Measurements from ENCODE around the gene DDA1.

DNA sequence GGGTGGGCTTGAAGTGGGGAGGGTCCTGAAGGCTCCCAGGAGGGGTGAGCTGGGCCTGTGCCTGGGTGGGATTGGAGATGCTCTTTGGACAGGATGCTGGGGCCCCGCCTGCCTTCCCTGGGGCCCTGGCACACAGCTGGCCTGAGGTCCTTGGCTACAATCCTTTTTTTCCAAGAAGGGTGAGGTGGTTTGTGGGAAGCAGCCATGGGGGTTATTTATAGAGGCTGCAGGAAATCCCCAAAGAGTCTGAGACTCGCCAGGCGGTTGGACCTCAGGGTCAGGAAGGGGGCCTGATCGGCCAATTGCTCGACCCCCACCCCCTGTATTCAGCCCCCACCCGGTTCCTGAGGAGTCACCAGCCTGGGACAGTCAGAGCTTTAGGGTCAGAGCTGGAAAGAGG lies 38.0 kb downstream of the DDA1 start:
- TF ChIP-seq ELF1 (CRISPR knock-in tag; IDR thresholded peaks at IDR 0.05) (no peak), ZNF792 (CRISPR knock-in tag; IDR thresholded peaks at IDR 0.05) (no peak), SMARCE1 (IDR thresholded peaks at IDR 0.05; ENCODE audit: borderline replicate concordance) (no peak), YY1 (IDR thresholded peaks at IDR 0.05; ENCODE audit: insufficient read depth, insufficient replicate concordance, low read depth, low read length) (no peak), POLR2A (IDR thresholded peaks at IDR 0.05; ENCODE audit: insufficient read depth in 1 of 2, low read depth in 2 of 2, low read length in 2 of 2) (no peak), ZFYVE20 (CRISPR knock-in tag; IDR thresholded peaks at IDR 0.05; ENCODE audit: borderline replicate concordance, low read depth) (no peak)
- TF ChIP-seq, protein P1, sequence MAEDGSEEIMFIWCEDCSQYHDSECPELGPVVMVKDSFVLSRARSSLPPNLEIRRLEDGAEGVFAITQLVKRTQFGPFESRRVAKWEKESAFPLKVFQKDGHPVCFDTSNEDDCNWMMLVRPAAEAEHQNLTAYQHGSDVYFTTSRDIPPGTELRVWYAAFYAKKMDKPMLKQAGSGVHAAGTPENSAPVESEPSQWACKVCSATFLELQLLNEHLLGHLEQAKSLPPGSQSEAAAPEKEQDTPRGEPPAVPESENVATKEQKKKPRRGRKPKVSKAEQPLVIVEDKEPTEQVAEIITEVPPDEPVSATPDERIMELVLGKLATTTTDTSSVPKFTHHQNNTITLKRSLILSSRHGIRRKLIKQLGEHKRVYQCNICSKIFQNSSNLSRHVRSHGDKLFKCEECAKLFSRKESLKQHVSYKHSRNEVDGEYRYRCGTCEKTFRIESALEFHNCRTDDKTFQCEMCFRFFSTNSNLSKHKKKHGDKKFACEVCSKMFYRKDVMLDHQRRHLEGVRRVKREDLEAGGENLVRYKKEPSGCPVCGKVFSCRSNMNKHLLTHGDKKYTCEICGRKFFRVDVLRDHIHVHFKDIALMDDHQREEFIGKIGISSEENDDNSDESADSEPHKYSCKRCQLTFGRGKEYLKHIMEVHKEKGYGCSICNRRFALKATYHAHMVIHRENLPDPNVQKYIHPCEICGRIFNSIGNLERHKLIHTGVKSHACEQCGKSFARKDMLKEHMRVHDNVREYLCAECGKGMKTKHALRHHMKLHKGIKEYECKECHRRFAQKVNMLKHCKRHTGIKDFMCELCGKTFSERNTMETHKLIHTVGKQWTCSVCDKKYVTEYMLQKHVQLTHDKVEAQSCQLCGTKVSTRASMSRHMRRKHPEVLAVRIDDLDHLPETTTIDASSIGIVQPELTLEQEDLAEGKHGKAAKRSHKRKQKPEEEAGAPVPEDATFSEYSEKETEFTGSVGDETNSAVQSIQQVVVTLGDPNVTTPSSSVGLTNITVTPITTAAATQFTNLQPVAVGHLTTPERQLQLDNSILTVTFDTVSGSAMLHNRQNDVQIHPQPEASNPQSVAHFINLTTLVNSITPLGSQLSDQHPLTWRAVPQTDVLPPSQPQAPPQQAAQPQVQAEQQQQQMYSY (CRISPR knock-in tag; IDR thresholded peaks at IDR 0.05), result no peak
- TF ChIP-seq, protein P2, sequence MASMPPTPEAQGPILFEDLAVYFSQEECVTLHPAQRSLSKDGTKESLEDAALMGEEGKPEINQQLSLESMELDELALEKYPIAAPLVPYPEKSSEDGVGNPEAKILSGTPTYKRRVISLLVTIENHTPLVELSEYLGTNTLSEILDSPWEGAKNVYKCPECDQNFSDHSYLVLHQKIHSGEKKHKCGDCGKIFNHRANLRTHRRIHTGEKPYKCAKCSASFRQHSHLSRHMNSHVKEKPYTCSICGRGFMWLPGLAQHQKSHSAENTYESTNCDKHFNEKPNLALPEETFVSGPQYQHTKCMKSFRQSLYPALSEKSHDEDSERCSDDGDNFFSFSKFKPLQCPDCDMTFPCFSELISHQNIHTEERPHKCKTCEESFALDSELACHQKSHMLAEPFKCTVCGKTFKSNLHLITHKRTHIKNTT (CRISPR knock-in tag; IDR thresholded peaks at IDR 0.05), result no peak
- TF ChIP-seq, protein P3, sequence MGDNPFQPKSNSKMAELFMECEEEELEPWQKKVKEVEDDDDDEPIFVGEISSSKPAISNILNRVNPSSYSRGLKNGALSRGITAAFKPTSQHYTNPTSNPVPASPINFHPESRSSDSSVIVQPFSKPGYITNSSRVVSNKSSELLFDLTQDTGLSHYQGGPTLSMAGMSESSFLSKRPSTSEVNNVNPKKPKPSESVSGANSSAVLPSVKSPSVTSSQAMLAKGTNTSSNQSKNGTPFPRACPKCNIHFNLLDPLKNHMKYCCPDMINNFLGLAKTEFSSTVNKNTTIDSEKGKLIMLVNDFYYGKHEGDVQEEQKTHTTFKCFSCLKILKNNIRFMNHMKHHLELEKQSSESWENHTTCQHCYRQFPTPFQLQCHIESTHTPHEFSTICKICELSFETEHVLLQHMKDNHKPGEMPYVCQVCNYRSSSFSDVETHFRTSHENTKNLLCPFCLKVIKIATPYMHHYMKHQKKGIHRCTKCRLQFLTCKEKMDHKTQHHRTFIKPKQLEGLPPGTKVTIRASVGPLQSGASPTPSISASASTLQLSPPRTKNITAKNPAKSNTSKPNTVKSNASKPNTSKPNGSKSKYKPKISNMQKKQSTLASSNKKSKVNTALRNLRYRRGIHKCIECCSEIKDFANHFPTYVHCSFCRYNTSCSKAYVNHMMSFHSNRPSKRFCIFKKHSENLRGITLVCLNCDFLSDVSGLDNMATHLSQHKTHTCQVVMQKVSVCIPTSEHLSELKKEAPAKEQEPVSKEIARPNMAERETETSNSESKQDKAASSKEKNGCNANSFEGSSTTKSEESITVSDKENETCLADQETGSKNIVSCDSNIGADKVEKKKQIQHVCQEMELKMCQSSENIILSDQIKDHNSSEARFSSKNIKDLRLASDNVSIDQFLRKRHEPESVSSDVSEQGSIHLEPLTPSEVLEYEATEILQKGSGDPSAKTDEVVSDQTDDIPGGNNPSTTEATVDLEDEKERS (CRISPR knock-in tag; IDR thresholded peaks at IDR 0.05), result no peak
- TF ChIP-seq, protein P4, sequence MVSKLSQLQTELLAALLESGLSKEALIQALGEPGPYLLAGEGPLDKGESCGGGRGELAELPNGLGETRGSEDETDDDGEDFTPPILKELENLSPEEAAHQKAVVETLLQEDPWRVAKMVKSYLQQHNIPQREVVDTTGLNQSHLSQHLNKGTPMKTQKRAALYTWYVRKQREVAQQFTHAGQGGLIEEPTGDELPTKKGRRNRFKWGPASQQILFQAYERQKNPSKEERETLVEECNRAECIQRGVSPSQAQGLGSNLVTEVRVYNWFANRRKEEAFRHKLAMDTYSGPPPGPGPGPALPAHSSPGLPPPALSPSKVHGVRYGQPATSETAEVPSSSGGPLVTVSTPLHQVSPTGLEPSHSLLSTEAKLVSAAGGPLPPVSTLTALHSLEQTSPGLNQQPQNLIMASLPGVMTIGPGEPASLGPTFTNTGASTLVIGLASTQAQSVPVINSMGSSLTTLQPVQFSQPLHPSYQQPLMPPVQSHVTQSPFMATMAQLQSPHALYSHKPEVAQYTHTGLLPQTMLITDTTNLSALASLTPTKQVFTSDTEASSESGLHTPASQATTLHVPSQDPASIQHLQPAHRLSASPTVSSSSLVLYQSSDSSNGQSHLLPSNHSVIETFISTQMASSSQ (IDR thresholded peaks at IDR 0.05; ENCODE audit: low read depth), result no peak
- TF ChIP-seq, protein P4 (CRISPR knock-in tag; IDR thresholded peaks at IDR 0.05; ENCODE audit: borderline replicate concordance), result no peak
- TF ChIP-seq, protein P5, sequence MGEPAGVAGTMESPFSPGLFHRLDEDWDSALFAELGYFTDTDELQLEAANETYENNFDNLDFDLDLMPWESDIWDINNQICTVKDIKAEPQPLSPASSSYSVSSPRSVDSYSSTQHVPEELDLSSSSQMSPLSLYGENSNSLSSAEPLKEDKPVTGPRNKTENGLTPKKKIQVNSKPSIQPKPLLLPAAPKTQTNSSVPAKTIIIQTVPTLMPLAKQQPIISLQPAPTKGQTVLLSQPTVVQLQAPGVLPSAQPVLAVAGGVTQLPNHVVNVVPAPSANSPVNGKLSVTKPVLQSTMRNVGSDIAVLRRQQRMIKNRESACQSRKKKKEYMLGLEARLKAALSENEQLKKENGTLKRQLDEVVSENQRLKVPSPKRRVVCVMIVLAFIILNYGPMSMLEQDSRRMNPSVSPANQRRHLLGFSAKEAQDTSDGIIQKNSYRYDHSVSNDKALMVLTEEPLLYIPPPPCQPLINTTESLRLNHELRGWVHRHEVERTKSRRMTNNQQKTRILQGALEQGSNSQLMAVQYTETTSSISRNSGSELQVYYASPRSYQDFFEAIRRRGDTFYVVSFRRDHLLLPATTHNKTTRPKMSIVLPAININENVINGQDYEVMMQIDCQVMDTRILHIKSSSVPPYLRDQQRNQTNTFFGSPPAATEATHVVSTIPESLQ (CRISPR knock-in tag; conservative IDR thresholded peaks at IDR 0.05), result no peak
